AG04450 (cell line): Measurements from ENCODE around the gene ZFHX3. TPM values are rescaled to one million over a fixed set of nuclear protein-coding genes. Genes with fewer than 3 reads are reported as not detected.
A peak's percentile ranks its signal among the peaks of the same experiment; 100 is the strongest.
"Not testable (repeated sequence)": the region's sequence is repeated elsewhere in the genome, so short reads cannot be mapped to it uniquely, and the experiment has no call there.

ENCODE experiments used
- CTCF ChIA-PET: fragments of 300-600, 350-600 bp; formaldehyde crosslinking; extraction: SDS; loops from one replicate; lab custom pipeline; 2022; ENCODE audit warnings: antibody characterized with exemption, inconsistent platforms; lab: Charles Lee
- POLR2A ChIA-PET: fragments of 350-600 bp; formaldehyde crosslinking; extraction: SDS; loops from one replicate; lab custom pipeline; 2021; ENCODE audit warnings: antibody characterized with exemption, inconsistent platforms; lab: Yijun Ruan, JAX
- DNase-seq: peaks from one replicate; pipeline ENCODE4 v3.0.0-alpha.2; 2011; ENCODE audit warnings: low read depth, low spot score
- H3K27ac ChIP-seq: one replicate; pipeline ENCODE4 v1.5.1; 2012; ENCODE audit warnings: low read depth, low read length, control low read depth
- H3K27me3 ChIP-seq: one replicate; pipeline ENCODE4 v1.6.0; 2012; ENCODE audit warnings: low read length; ENCODE audit not compliant: control insufficient read depth, insufficient read depth
- H3K4me3 ChIP-seq: 2 replicates; pipeline ENCODE4 v1.5.1; 2011; ENCODE audit warnings: mild to moderate bottlenecking, low read depth, low read length, control low read depth
- H3K9me3 ChIP-seq: 2 replicates; pipeline ENCODE4 v1.5.1; 2012; ENCODE audit warnings: low read length; ENCODE audit not compliant: control insufficient read depth, insufficient read depth
- CTCF ChIP-seq: IDR thresholded peaks from 2 replicates; pipeline ENCODE4 v1.5.1; 2011; ENCODE audit warnings: low read depth, low read length, control low read depth, inconsistent platforms
- polyA plus RNA-seq: library from polyadenylated mRNA; depleted of rRNA; stranded (reverse); fragments of >200 nt; gene quantifications from 2 replicates; pipeline ENCODE4 v1.2.3, GENCODE V29; 2011

The ZFHX3 gene
- polyA plus RNA-seq, 1 experiment, result 3.3 TPM

- Histone ChIP-seq H3K9me3 (no peaks in the 10 kb centered on the region), H3K27ac (no peak overlapping the region), H3K4me3 (no peak overlapping the region), H3K27me3 (no peaks in the 10 kb centered on the region)
- DNase-seq, result no peak
- TF ChIP-seq CTCF, result no peak
- ChIA-PET POLR2A (no interaction called here), CTCF (interaction anchor here (0.6 kb wide), 1 partner anchor 31 kb away, joined by 6 read pairs; no protein-coding TSS in a partner anchor)
Observed at GRCh38 chr16:73076324-73076810, 28.4 kb upstream of the ZFHX3 start.

GRCh38 chr16:73074382-73074781, 26.5 kb upstream of the ZFHX3 start:
- Histone ChIP-seq H3K9me3 (no peaks in the 10 kb centered on the region), H3K27me3 (no peaks in the 10 kb centered on the region), H3K27ac (no peak overlapping the region), H3K4me3 (no peak overlapping the region)
- no peak for DNase-seq
- CTCF ChIA-PET, result no interaction called here
- no peak for TF ChIP-seq CTCF
- POLR2A ChIA-PET, result interaction anchor here (0.7 kb wide), 1 partner anchor 1785 kb away, joined by 4 read pairs; the partner anchor contains the start of gene CMTR2

GRCh38 chr16:73072051-73072450, 24.1 kb upstream of the ZFHX3 start:
- CTCF ChIA-PET, result interaction anchor here (0.7 to 1.2 kb wide), 2 partner anchors 8 to 105 kb away, joined by 3 to 4 read pairs; no protein-coding TSS in a partner anchor
- POLR2A ChIA-PET, result interaction anchor here (2.8 kb wide), 1 partner anchor 10 kb away, joined by 7 read pairs; no protein-coding TSS in a partner anchor
- not testable (repeated sequence) for H3K27ac ChIP-seq, H3K4me3 ChIP-seq, DNase-seq, H3K9me3 ChIP-seq, H3K27me3 ChIP-seq

- CTCF ChIA-PET, result interaction anchor here (0.6 to 1.2 kb wide), 4 partner anchors 9 to 675 kb away, joined by 3 to 6 read pairs (median 4); no protein-coding TSS in a partner anchor
- no peak for DNase-seq
- no peaks in the 10 kb centered on the region for H3K9me3 ChIP-seq
- no peak for TF ChIP-seq CTCF
- no peak overlapping the region for H3K27ac ChIP-seq
- no peaks in the 10 kb centered on the region for H3K27me3 ChIP-seq
- POLR2A ChIA-PET, result interaction anchor here (2.8 kb wide), 1 partner anchor 11 kb away, joined by 7 read pairs; no protein-coding TSS in a partner anchor
- no peak overlapping the region for H3K4me3 ChIP-seq
Observed at GRCh38 chr16:73071131-73071940, 23.4 kb upstream of the ZFHX3 start.

- POLR2A ChIA-PET, result interaction anchor here (0.5 to 2.8 kb wide), 2 partner anchors 13 to 15 kb away, joined by 5 to 7 read pairs; no protein-coding TSS in a partner anchor
- TF ChIP-seq CTCF, result no peak
- Histone ChIP-seq H3K9me3 (peaks cover 3% of the 10 kb centered on the region; the same call in 1 of the 2 replicates), H3K27me3 (no peaks in the 10 kb centered on the region), H3K27ac (peak overlapping the region; percentile 100), H3K4me3 (no peak overlapping the region)
- DNase-seq, result no peak
- CTCF ChIA-PET, result interaction anchor here (0.5 to 2.6 kb wide), 5 partner anchors 8 to 308 kb away, joined by 3 to 12 read pairs (median 4); no protein-coding TSS in a partner anchor
Observed at GRCh38 chr16:73069581-73070262, 21.8 kb upstream of the ZFHX3 start.
